Measurements from ENCODE around the gene OTOA.
A peak's percentile ranks its signal among the peaks of the same experiment; 100 is the strongest.
"Not testable (repeated sequence)": the region's sequence is repeated elsewhere in the genome, so short reads cannot be mapped to it uniquely, and the experiment has no call there.

OTOA gene

GRCh38 chr16:21727344-21727743 lies 63.6 kb downstream of the OTOA start:
- DNase-seq = no peak

GRCh38 chr16:21731233-21731632 lies 67.5 kb downstream of the OTOA start:
- not testable (repeated sequence) for DNase-seq

- DNase-seq = not testable (repeated sequence)
Observed at GRCh38 chr16:21740637-21741036, 76.9 kb downstream of the OTOA start.

- not testable (repeated sequence) for DNase-seq
Observed at GRCh38 chr16:21756192-21757079, 92.7 kb downstream of the OTOA start.

GRCh38 chr16:21757080-21757671 lies 93.4 kb downstream of the OTOA start:
- DNase-seq = not testable (repeated sequence)

GRCh38 chr16:21768280-21768679 lies 104.5 kb downstream of the OTOA start:
- not testable (repeated sequence) for DNase-seq

GRCh38 chr16:21768810-21769209 lies 105.0 kb downstream of the OTOA start:
- not testable (repeated sequence) for DNase-seq

GRCh38 chr16:21769284-21769683 lies 105.5 kb downstream of the OTOA start:
- not testable (repeated sequence) for DNase-seq

GRCh38 chr16:21770584-21770983 lies 106.8 kb downstream of the OTOA start:
- DNase-seq = not testable (repeated sequence)

- not testable (repeated sequence) for DNase-seq
Observed at GRCh38 chr16:21772547-21773206, 108.9 kb downstream of the OTOA start.

- not testable (repeated sequence) for DNase-seq
Observed at GRCh38 chr16:21773207-21773553, 109.4 kb downstream of the OTOA start.

GRCh38 chr16:21780525-21780924 lies 116.8 kb downstream of the OTOA start:
- DNase-seq = not testable (repeated sequence)

GRCh38 chr16:21790506-21790905 lies 126.7 kb downstream of the OTOA start:
- not testable (repeated sequence) for DNase-seq

- DNase-seq = not testable (repeated sequence)
Observed at GRCh38 chr16:21793310-21793709, 129.5 kb downstream of the OTOA start.

GRCh38 chr16:21798601-21799000 lies 134.8 kb downstream of the OTOA start:
- DNase-seq = not testable (repeated sequence)

- peak; percentile 20 for DNase-seq
Observed at GRCh38 chr16:21801538-21802374, 138.0 kb downstream of the OTOA start.

- DNase-seq = not testable (repeated sequence)
Observed at GRCh38 chr16:21802375-21802663, 138.6 kb downstream of the OTOA start.

Data from activated CD8-positive, alpha-beta memory T cell treated with anti-CD3 and anti-CD28 coated beads, Interleukin-2, amount 50 U/mL, for 4 hours (primary cell).